ELR (cell line): ENCODE data around the gene EFEMP2.

Experiments used
- DNase-seq: peaks from one replicate; pipeline ENCODE4 v3.0.0-alpha.2; 2015; ENCODE audit warnings: low read depth

Gene EFEMP2

DNA sequence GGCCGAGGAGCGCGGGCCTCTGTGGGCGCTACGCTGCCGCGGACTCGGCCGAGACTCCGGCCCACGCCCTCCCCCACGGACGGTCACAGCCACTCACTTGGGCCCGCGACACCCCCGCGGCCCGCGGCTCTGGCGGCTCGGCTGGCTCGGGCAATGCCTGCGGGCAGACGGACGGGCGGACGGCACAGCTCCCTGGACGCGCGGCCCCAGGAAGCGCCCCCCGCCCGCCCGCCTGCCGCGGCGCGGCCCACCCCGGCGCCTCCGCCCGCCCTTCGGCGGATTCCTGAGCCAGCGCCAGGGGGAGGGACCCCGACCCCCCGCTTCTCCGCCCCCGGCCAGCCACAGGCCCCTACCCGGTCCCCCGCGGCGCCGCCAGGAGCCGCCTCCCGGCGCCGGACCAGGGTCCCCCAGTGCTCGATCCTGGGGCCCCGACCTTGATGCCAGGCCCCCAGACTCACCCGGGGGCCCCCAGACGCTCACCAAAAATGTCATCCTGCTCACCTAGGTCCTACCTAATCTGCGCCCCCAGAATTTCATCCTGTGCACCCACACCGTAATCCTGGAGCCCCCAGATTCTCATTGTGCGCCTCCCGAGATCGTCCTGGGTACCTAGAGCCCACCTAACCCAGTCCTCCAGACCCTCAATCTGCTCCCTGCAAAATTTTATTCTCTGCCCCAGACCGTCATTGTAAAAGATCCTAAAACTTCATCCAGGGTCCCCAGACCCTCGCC lies at the start of gene EFEMP2:
Gene EFEMP2, minus strand, starts transcription at position 215 of the 732 bp plus-strand sequence. CDS start 446 bp downstream, outside the sequence.
- peak; percentile 53 for DNase-seq

DNA sequence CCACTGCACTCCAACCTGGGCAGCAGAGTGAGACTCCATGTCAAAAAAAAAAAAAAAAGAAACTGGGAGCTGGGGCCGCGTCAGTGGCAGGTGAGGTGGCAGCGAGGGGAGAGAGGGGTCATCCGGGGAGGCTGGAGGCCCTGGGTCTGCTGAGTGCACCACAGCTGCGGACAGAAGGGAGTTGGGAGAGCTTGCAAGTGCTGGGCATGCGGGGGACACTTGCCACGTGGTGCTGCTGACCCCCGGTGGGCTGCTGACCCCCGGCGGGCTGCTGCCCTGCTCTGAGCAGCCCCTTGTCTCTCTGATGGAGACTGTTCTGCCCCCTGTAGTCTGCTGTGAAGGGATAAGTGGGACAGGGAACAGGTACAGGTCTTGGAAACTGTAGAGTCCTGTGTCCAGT lies 49.3 kb upstream of the EFEMP2 start:
- DNase-seq: no peak

DNA sequence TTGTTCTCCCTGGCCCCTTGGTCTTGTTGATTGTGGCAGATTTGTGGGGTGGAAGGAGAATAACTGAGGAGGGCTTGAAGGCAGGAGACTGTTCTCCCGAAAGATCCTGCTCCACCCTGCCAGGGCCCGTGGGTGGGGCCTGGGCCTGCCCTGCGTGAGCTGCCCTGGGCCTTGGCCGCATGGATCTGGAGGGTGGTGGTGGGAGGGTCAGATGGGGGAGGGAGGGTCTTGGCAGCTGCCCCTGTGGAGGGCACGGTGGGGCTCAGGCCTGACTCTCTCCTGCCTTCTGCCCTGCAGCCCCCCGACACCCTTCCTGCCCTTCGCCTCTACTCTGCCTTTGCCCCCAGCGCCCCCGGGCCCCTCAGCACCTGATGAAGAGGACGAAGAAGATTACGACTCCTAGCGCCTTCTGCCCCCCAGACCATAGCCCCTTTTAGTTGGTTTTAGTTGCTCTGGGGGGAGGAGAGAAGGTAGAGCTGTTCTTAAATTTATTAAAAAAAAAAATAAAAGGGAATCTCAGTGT lies 48.5 kb upstream of the EFEMP2 start:
- no peak for DNase-seq

DNA sequence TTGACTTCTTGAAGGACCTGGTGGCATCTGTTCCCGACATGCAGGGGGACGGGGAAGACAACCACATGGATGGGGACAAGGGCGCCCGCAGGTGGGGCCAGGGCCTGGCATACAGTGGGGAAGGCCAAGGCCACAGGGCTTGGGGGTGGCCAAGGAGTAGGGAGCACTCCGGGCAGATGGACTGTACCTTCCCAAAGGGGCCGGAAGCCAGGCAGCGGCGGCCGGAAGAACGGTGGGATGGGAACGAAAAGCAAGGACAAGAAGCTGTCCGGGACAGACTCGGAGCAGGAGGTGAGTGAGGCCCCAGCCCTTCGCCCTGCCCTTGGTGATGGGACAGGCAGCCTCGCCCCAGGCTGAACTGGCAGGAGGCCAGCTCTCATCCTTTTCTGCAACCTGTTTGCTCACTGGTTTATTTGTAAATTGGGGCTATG lies 47.8 kb upstream of the EFEMP2 start:
- DNase-seq: peak; percentile 57

DNA sequence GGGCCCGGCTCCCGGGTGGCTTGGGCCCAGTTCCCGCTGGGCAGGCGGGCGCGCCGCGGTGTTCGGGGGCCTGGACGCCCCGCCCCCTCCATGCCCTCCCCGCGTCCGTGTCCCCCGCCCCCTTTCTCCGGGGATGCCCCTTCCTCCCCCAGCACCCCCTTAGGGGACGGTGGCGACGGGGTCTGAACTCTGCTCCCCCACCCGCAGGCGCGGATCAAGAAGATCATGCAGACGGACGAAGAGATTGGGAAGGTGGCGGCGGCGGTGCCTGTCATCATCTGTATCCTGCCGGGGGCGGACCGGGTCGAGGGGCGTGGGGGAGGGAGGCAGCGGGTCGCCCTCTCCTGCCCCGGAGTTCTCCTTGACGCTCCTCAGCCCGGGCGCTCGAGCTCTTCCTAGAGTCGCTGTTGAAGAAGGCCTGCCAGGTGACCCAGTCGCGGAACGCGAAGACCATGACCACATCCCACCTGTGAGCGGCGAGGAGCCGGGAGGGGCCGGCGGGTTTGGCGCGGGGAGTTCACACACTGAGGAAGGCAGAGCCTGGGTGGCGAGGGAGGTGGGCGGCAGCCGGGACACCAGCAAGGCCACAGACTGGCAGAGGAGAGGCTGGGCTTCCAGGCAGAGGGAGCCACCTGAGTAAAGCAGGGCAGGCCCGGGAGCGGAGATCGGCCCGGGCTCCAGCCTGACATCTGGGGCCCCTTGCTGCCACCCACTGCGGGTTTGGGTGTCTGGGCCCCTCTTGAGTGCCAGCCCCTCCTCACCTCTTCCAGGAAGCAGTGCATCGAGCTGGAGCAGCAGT lies 47.2 kb upstream of the EFEMP2 start:
- DNase-seq: peak; percentile 58

DNA sequence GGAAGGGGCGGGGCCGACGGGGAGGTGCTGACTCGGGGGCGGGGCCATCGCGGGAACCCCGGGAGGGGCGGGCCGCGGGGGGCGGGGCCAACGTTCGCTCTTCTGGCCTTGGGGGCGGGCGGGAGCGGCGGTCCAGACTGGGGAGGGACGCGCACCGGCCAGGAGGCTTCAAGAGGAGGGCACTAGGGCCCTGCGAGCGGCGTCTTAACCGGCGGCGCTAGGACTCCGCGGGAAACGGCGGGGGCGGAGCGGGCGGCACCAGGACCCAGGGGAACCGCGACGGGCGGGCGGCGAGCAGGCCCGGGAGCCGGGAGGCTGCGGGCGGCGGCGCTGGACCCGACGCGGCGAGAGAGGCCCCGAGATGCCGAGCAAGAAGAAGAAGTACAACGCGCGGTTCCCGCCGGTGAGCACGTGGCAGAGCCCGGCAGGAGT lies 46.6 kb upstream of the EFEMP2 start, which contains the start of gene DRAP1:
Gene DRAP1, plus strand, starts transcription at position 286 of the 432 bp plus-strand sequence. Its CDS starts 76 bp downstream, at position 362.
- peak; percentile 98 for DNase-seq

DNA sequence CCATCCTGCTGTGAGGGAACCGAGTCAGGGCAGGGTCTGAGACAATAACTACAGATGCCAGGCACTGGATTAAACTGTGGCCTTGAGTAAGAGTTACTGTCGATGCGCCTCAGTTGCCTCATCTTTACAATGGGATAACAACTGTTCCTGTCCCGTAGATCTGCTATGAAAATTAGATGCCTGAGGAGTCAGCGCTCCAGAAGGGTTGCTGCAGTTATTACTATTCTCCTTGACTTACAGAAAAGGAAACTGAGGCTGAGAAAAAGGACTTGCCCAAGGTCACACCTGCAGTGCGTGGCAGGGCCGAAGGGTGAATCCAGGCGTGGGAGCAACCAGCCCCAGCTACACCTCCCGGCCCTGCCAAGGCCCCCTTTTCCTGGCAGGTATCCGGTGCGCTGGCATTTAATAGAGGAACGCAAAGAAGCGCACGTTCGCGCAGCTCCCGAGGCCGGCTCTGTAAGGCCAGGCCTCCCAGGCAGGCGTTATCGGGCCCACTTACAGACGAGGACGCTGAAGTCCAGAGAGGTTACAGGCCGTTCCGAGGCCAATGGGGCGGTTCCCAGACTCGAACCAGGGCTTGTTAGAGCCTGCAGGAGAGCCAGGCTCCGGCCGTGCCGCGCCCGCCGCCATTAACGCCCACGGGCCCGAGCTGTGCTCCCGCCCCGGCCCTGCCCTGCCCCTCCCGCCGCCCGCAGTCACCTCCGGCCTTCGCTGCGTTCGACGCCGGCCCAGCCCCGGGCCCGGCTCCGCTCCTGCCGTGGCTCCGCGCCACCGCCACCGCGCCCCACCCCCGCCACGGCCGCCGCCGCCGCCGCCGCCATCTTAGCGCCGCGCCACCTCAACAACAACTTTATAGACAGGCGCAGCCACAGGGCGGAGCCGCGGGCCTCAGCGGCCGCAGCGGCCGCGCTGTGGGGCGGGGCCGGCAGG lies 45.9 kb upstream of the EFEMP2 start, which contains the start of gene C11orf68:
Gene C11orf68, minus strand, starts transcription at position 852 of the 930 bp plus-strand sequence. Its CDS starts 31 bp downstream, at position 821.
- peak; percentile 63 for DNase-seq

DNA sequence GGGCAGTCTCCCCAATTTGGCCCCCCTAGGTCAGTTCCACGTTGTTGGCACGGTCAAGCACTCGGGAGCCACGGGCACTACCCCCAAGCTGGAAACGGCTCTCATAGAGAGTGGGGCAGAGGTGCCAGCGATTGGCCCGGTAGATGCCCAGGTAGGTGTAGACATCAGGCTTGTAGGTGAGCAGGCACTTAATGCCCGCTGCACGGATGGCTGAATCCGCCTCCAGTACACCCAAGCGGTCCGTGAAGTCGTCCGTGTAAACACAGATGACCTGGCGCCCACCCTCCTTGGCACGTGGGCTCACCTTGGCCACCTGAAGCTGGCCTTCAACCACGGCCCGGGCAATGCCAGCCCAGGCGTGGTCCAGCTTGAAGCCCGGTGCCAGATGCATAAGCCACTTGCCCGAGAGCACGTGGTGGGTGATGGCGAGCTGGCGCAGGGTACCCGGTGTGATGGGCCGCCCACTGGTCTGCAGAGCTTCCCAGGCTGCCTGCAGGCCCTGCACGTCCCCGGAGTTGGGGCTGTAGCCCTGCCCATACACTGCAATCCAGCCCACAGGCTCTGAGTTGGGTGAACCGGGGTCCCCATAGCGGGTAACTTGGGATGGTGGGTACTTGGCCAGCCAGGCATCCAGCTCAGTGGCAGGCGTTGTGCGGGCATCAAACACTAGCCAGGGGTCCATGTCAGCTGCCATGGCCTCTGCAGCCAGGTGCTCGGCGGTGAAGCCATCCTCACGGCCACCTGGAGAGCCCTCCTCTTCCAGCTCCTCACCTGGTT lies 45.0 kb upstream of the EFEMP2 start:
- DNase-seq: peak; percentile 20

DNA sequence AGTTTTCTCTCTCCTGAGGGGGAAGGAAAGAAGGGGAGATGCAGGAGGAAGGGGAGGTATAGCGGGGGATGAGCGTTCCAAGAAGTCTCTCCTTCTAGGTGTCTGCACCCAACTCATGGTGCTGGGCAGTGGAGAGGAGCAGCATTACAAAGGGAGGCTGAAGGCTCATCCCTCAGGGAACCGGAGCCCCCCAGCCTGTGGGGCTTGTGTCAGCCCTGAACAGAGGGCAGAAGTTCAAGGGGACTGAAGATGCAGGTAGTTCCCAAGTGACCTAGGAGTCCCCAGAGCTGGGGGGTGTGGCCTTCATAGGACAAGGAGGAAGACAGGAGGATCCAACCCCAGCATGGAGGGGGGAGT lies 44.5 kb upstream of the EFEMP2 start:
- peak; percentile 36 for DNase-seq

DNA sequence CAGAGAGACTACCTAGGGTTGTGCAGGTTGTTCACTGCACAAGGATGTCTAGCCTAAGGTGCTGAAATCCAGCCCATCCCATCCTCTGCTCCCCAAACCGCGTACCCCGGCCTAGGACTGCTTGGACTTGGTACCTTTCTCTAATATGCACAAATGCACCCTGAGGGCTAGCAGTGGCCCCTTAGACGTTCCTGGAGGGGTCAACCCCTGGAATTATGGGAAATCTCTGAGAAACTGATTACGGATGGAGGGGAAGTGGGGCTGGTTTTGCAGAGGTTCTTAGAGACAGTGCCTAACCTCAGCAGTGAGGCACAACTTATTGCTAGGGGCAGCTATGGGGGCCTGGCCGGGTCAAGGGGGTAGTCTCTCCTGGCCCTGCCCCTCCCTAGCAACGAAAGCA lies 43.8 kb upstream of the EFEMP2 start:
- DNase-seq: no peak

DNA sequence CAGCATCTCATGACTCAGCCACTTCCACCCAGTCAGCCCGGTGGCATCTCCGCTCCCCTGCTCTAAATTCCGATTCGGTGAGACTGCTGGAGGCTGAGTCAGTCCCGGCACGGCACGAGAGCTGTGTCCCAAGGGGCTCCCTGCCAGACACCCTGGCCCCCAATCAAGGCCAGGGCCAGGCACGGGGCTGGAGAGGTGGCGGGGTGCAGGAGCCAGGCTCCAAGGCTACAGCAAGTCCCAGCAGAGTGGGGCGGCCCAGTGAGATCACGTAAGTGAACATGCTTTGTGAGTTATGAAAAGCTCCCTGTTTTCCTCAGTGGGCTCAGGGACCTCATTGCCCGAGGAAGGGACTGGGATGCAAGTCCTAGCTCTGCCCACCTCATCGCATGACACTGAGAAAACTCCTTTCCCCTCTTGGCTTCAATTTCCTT lies 43.2 kb upstream of the EFEMP2 start:
- peak; percentile 100 for DNase-seq

DNA sequence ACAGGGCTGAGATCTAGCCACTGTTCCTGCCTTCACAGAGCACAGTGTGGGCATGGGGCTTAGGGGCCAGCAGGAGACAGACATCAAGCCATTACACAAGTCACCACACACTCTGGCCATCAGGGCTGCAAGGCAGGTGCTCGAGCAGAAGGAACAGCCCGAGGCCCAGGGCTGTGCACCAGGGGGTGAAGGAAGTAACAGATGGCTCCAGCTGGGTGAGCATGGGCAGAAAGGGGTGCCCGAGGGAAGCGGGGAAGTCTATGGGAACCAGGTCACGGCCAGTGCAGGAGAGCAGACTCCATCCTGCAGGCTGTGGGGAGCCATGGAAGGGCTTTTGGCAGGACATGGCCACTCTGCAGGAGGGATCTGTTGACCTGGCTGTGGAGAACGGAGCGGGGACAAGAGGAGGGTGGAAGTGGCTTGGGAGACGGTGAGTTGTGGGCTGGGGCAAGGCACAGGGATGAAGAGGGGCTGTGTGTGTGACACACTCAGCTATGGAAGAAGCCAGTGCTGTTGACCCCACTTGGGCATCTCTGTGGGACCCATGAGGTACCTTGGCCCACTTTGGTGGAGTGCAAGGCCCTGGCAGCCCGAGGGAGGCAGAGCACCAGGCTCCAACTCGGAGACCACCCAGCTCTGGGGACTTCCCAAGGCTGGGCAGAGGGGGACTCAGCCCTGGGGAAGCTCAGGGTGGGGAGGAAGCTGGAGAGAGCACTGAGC lies 42.7 kb upstream of the EFEMP2 start:
- DNase-seq: peak; percentile 56

DNA sequence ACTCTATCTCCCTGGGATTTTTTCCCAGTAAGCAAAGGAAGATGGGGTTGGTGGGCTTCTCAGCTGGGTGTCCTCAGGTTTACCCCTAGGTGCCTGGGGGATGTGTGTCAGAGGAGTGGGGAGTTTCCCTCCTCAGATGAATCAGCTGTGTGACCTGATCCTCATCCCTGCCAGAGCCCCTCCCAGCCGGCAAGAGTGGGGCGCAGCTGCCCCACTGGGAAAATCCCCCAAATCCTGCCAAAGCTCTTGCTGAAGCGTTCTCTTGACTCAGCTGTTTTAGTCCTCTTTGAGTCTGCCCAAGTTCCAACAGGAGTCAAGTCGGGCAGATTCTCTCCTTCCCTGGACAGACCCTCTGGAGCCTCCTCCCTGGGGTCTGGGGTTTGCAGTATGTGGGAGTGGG lies 40.2 kb upstream of the EFEMP2 start:
- DNase-seq: peak; percentile 97

DNA sequence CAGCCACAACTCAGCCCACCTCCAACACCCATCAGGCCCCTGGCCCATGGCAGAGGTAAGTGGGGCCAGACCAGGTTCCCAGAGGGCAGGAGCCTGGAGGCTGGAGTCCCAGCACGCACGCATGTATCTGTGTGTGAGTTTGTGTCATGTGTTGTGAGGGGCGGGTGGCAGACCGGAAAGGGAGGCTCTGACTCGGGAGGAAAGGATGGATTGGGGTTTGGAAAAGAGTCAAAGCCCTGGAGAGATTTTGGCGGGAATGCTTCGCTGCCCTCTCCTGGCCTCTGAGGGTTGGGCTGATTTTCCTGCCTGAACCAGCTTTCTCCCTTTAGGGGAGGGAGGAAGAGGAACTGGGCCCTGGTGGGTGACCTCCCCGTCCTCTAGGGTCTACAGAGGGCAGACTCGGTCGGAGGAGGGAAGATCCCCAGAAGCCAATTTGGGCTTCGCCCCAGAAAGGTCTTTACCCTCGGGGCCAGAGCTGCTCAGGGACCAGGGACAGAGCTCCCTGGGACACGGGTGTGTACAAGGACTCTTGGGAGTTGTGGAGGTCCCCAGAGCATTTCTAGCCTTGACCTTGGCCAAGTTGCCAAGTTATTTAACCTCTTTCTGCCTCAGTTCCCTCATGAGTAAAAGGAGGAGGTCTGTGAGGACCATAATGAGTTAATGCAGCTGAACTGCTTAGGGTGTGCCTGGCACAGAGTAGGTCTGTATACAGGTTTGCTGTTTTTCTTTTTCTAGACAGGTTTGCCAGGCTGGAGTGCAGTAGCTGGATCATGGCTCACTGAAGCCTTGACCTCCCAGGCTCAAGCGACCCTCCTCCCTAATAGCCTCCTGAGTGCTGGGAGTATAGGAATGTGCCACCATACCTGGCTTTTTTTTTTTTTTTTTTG lies 39.3 kb upstream of the EFEMP2 start:
- peak; percentile 99 for DNase-seq

DNA sequence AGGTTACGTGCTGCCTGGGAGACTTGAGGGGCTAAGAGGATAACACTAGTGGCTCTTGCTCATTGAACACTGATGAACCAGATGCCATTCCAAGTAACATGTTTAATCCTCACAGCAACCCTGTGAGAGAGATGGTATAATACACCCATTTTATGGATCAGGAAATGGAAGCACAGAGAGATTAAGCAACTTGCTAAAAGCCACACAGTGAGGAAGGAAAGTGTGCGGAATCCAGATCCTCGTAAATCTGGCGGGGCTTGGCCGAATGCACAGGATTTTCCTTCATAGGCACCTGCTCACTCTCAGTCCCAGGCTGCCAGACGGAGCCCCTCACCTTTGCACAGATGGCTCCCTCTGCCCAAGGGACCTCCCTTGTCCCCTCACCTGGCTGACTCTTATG lies 35.3 kb upstream of the EFEMP2 start:
- no peak for DNase-seq

DNA sequence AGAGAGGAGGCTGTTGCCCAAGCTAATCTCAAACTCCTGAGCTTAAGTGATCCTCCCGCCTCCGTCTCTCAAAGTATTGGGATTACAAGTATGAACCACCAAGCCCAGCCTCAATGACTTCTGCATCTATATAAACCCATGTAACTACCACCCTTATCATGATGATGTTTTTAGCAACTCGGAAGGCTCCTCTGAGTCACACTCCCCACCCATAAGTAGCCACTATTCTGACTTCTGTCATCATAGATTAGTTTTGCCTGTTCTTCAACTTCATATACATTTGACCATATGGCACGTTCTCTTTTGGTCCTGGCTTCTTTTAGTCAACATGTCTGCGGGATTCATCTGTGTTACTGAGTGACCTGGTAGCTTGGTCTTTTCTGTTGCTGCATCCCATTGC lies 34.0 kb upstream of the EFEMP2 start:
- DNase-seq: peak; percentile 55

DNA sequence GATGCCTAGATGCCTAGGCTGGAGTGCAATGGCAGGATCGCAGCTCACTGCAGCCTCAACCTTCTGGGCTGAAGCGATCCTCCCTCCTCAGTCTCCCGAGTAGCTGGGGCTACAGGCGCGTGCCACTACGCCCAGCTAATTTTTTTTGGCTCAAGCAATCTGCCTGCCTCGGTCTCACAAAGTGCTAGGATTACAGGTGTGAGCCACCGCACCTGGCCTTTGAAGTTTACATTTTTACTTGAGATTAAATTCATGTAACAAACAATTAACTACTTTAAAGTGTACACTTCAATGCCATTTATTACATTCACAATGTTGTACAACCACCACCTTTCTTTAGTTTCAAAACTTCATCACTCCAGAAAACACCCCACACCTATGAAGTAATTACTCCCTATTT lies 31.1 kb upstream of the EFEMP2 start:
- no peak for DNase-seq

DNA sequence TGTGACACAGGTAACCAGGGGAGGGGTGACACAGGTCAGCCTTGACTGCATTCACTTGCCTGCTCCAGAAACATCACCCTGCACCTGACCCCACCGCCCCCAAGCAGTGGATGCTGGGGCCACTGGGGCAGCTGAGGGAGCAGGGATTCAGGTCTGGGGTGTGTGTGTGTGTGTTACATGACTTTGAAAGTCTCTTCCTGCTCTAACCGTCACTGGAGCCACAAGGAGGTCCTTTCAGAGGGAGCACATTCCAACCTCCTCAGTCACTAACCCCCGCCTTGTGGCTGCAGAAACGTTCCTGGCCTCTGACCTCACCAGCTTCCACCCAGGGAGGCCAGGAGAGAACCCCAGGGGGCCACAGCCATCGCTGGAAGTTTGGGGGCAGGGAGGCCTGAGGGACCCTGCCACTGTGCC lies 30.5 kb upstream of the EFEMP2 start:
- peak; percentile 99 for DNase-seq

DNA sequence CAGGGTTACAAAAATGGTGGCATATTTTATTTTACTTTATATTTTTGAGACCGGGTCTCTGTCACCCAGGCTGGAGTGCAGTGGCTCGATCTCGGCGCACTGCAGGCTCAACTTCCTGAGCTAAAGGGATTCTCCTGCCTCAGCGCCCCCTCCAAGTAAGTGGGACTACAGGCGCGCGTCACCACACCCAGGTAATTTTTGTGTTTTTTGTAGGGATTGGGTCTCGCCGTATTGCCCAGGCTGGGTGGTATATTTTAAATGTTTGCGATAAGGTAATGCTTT lies 28.2 kb upstream of the EFEMP2 start:
- DNase-seq: no peak
